Measurements from ENCODE around the gene EPHA8. TPM values are rescaled to one million over a fixed set of nuclear protein-coding genes. Genes with fewer than 3 reads are reported as not detected.

The EPHA8 gene
- total RNA-seq, 1 donor from 2014 or later = not detected

DNA sequence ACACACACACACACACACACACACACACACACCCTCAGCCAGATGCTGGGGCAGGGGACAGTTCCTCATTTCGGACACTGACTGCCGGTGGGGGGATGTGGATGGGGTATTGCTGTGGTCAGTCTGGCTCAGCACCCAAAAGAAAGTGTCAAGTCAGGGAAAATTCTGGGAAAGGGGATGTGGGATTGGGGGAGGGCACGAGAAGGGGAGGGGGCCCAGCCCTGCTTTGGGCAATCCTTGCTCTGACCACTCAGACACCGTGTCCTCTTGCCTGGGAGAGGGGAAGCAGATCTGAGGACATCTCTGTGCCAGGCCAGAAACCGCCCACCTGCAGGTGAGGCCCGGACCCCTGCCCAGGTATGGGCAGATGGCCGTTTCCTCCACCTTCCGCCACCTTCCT, 80.1 kb downstream of the EPHA8 start, which contains the start of gene C1QC:
C1QC (plus strand) TSS at position 253 of the 400 bp plus-strand sequence. CDS start 391 bp downstream, outside the sequence.
- DNase-seq (ENCODE audit: low read depth in 2 of 2) = no peak

DNA sequence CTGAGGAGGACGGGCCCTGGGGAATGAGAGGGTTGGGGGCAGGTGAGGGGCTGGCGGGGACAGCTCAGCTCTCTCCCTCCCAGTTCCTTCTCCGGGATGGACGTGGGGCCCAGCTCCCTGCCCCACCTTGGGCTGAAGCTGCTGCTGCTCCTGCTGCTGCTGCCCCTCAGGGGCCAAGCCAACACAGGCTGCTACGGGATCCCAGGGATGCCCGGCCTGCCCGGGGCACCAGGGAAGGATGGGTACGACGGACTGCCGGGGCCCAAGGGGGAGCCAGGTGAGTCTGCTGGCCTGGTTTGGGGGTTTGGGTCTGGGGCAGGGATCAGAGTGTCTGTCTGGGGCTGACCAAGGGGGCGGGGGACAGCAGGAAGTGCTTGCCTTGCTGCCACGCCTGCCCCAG, 80.6 kb downstream of the EPHA8 start:
- no peak for DNase-seq (ENCODE audit: low read depth in 2 of 2)

DNA sequence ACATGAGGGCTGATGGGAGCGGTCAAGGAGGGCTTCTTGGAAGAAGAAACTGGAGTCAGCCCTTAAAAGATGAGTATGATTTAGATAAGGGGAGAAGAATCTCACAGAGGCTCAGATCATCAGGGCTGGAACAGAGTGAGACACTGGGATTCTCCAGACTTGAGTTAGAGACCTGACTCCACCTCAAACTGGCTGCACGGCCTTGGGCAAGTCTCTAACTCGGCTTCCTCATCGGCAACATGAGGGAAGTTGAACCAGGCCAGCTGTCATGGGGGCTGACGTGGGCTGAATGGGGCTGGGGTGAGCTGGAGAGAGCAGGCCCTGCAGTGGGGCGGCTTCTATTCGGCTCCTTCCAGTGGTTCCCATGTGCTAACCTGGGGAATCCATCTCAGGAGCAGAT, 82.6 kb downstream of the EPHA8 start:
- DNase-seq (ENCODE audit: low read depth in 2 of 2) = no peak

DNA sequence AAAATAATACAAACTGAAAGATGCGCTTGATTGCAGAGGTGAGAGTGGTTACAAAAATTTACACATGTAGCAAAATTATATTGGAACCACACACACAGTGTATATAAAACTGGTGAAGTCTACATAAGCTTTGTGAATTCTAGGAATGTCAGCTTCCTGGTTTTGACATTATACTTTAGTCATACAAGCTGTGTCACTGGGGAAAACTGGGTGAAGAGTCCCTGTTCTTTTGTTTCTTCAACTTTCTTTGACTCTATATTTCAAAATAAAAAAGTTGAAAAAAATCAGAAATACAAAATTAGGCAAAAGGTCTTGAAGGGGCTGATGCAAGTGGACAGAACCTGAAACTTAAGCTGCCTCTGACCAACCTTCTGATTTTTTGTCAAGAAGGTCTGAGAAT, 83.1 kb downstream of the EPHA8 start:
- no peak for DNase-seq (ENCODE audit: low read depth in 2 of 2)

DNA sequence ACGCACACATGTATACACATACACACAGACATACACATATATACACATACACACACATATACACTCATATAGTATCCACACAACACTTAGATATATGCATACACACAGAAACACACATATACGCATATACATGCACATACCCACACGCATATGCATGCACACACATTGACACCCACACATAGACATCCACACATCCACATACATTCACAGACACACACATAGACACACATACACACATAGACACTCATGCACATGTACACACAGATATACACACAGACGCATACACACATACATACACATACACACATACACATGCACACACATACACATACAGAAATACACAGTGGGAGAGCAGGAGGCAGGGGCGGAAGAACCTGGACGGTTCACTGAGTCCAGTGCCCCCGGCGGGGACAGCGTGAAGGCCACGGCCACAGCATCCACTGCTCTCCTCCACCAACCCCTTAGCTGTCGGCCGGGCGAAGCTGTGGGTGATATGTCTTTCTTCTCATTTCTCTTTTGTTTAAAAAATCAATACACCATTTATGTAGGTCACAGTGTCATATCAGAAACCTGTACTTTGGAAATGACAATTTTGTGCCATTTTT, 86.9 kb downstream of the EPHA8 start:
- no peak for DNase-seq (ENCODE audit: low read depth in 2 of 2)

DNA sequence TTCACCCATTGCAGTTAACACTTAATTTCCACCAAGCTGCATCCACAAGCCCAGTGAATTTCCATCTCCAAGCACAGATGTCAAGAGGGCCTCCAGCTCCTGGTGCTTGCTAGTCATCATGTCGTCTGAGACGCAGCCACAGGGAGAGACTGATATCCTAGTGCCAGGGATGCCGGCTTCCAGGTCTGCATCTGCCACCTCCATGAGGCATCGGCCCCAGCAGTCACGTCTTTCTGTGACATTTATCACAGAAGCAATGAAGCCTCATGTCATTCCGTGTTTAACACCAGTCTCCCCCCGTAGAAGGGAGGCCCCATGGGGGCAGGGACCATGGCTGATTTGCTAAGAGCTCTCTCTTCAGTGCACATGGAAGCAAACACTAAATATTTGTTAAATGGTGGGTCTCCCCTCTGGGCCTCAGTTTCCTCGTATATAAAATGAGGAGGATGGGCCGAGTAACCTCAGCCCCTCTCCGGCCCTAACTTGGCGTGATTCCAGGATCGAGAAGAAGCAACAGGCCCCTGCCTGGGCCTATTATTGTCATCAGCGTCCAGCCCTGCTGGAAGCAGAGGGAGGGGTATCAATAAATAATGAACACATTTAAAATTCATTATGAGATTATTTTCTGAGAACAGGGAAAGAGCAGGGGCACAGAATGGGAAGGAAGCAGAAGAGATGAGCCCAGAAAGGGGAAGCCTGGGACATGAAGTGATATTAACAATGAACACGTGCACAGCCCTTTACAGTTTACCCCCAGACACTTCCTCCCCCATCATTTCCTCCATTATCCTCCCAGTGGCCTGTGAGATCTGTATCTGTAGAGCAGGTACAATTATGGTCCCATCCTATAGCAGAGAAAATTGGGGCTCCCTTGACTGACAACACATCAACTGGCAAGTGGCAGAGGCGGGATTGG, 88.9 kb downstream of the EPHA8 start:
- no peak for DNase-seq (ENCODE audit: low read depth in 2 of 2)

DNA sequence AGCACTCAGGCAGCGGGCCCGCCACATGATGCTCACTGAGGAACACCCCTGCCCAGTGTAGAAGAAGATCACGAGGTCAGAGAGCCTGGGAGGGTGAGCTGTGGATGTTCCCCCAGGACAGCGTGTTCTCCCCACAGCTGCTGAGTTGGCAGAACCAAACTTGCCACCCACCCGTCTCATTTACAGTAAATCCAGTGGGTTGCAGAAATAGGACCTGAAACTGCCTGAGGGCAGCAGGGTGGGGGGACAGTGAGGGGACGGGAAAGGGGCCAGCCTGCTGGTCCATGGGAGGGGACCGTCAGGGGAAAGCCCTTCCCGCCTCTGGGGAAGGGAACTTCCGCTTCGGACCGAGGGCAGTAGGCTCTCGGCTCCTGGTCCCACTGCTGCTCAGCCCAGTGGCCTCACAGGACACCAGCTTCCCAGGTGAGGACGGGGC, 89.6 kb downstream of the EPHA8 start, which contains the start of gene C1QB:
C1QB (plus strand) TSS at position 356 of the 436 bp plus-strand sequence. CDS start 6,227 bp downstream, outside the sequence.
- no peak for DNase-seq (ENCODE audit: low read depth in 2 of 2)

Other genes starting within 250 kb of the EPHA8 start
- 8.1 and 10.1 TPM in 2 replicates for gene ZBTB40, start 111.6 kb upstream of the EPHA8 start, total RNA-seq
- gene C1QA, start 73.1 kb downstream of the EPHA8 start, total RNA-seq = not detected in 2 replicates
- gene C1QC, start 80.1 kb downstream of the EPHA8 start, total RNA-seq = not detected in 2 replicates
- gene C1QB, start 89.7 kb downstream of the EPHA8 start, total RNA-seq = not detected in 2 replicates
- 26.6 and 41.2 TPM in 2 replicates for gene EPHB2, start 147.3 kb downstream of the EPHA8 start, total RNA-seq